ENCODE measurements around the gene PDZD2.

DNA sequence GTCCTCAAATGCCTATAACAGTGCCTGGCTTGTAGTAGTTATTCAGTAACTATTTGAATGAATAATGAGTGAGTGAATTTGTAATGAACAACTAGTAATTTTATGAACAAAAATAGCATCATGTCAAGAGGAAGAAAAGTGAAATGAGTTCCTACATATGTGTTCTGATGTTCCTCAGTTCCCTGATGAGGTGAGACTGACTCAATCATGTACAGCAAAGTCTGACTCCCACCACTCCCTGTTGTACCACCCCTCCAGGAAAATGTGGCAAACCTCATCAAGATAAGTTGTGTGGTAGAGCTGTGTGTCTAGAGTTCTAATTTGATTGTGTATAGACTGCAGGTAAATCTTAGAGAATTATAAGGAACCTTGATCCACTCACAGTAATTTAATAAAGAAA lies 333.6 kb downstream of the PDZD2 start:
- TF ChIP-seq, protein P1, sequence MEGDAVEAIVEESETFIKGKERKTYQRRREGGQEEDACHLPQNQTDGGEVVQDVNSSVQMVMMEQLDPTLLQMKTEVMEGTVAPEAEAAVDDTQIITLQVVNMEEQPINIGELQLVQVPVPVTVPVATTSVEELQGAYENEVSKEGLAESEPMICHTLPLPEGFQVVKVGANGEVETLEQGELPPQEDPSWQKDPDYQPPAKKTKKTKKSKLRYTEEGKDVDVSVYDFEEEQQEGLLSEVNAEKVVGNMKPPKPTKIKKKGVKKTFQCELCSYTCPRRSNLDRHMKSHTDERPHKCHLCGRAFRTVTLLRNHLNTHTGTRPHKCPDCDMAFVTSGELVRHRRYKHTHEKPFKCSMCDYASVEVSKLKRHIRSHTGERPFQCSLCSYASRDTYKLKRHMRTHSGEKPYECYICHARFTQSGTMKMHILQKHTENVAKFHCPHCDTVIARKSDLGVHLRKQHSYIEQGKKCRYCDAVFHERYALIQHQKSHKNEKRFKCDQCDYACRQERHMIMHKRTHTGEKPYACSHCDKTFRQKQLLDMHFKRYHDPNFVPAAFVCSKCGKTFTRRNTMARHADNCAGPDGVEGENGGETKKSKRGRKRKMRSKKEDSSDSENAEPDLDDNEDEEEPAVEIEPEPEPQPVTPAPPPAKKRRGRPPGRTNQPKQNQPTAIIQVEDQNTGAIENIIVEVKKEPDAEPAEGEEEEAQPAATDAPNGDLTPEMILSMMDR (IDR thresholded peaks at IDR 0.05; ENCODE audit: low read length) = no peak
- TF ChIP-seq EZH2phosphoT487 (IDR thresholded peaks at IDR 0.05; ENCODE audit: low read length) = no peak

All from MM.1S (cell line).